CD4-positive, alpha-beta T cell treated with Interferon gamma for 1 hour (primary cell): Measurements from ENCODE around the gene RIN2.
A peak's percentile ranks its signal among the peaks of the same experiment; 100 is the strongest.
"Not testable (repeated sequence)": the region's sequence is repeated elsewhere in the genome, so short reads cannot be mapped to it uniquely, and the experiment has no call there.

ENCODE experiments used
- DNase-seq: peaks from one replicate; pipeline ENCODE4 v3.0.0-alpha.2; 2020

The RIN2 gene

GRCh38 chr20:19740512-19740911 is 17.5 kb upstream of the RIN2 start:
- DNase-seq, result no peak

- DNase-seq, result no peak
Observed at GRCh38 chr20:19741924-19742323, 16.1 kb upstream of the RIN2 start.

GRCh38 chr20:19742974-19743639 is 15.0 kb upstream of the RIN2 start:
- DNase-seq, result peak; percentile 16

DNA sequence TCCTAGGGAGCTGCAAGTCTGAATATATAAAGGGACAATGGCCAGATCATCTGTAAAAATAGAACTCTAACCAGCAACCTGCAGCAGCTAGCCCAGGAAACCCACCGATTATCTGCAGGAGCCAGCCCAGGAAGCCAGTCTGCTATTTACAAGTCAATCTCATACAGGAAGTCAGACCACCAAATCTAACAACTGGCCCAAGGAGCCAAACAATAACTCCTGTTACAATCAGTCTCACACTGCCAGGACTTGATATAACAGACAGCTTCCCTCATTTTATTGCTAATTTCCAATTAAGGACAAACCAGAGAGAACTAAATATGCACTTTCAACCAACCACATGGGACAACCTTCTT is 14.4 kb upstream of the RIN2 start:
- DNase-seq, result no peak

DNA sequence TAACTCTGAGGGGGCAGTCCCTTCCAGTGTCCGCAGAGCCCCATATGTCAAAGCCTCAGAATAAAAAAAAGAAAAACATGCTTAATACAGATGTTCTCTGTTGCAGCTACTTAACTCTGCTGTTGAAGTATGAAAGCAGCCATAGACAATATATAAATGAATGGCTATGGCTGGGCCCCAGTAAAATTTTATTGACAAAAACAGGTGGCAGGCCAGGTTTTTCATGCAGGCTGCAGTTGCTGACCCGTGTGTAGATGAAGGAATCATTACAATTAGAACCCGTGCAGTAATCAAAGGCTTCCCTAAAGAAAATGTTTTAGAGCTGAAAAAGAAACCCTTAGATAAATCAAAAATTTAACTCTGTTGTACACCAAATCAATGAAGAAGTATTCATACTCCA is 13.0 kb upstream of the RIN2 start:
- no peak for DNase-seq

GRCh38 chr20:19745584-19745983 is 12.5 kb upstream of the RIN2 start:
- DNase-seq, result no peak

DNA sequence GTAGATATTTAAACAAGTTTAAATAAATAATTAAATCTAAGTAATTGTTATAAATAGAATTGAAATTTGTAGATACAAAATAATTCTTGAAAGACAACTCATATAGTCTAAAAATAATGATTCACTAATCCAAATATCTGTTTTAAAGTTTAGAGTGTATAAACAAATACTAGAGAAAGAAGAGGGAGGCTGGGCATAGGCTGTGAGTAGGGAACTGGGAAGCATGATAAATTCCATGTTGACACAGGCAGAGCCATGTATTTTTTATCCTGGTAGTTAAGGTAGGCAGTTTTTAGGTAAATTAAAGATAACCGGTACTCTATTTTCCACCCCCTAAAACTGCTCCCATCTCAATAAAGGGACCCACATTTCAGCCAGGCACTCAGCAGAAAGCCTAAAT is 11.7 kb upstream of the RIN2 start:
- DNase-seq, result no peak

GRCh38 chr20:19747903-19748302 is 10.2 kb upstream of the RIN2 start:
- DNase-seq, result no peak

DNA sequence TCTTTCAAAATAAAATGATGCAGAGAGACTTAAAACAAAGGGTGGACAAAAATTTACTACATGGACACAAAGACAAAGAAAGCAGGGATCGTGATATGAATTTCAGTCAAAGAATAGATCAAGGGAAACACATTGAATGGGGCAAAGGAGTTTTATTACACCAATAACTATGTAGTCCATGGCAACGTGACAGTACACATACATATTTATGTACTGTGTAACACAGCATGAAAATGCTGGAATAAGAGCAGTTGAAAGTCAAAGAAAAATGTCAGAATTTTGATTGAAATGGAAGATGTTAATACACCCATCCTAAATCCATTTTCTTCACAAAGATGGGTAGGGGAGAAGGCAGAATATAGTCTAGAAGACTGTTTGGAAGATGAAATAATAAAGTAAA is 9.4 kb upstream of the RIN2 start:
- no peak for DNase-seq

DNA sequence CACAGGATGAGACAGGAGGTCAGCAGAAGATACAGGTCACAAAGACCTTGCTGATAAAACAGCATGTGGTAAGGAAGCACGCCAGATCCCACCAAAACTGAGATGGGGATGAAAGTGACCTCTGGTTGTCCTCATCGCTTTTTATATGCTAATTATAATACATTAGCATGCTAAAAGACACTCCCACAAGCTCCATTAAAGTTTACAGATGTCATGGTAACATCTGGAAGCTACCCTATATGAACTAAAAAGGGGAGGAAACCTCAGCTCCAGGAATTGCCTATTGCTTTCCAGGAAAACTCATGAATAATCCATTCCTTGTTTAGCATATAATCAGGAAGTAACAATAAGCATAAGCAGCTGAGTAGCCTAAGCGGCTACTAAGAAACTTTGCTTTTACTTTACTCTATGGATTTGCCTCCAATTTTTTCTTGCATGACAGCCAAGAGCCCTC is 8.4 kb upstream of the RIN2 start:
- no peak for DNase-seq

DNA sequence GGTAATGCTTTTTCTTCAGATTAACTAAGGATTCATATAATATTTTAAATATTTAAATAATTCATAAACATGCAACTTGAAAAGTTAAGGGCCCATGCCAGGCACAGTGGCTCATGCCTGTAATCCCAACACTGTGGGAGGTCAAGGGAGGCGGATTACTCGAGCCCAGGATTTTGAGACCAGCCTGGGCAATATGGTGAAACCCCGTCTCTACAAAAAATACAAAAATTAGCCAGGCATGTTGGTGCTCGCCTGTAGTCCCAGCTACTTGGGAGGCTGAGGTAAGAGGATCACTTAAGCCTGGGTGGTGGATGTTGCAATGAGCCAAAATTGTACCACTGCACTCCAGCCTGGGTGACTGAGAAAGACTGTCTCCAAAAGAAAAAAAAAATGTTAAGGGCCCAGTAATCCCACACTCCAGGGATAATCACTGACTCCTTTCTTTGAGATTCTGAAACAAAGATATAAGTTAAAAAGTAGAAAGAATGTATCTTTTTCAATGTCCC is 7.9 kb upstream of the RIN2 start:
- no peak for DNase-seq

DNA sequence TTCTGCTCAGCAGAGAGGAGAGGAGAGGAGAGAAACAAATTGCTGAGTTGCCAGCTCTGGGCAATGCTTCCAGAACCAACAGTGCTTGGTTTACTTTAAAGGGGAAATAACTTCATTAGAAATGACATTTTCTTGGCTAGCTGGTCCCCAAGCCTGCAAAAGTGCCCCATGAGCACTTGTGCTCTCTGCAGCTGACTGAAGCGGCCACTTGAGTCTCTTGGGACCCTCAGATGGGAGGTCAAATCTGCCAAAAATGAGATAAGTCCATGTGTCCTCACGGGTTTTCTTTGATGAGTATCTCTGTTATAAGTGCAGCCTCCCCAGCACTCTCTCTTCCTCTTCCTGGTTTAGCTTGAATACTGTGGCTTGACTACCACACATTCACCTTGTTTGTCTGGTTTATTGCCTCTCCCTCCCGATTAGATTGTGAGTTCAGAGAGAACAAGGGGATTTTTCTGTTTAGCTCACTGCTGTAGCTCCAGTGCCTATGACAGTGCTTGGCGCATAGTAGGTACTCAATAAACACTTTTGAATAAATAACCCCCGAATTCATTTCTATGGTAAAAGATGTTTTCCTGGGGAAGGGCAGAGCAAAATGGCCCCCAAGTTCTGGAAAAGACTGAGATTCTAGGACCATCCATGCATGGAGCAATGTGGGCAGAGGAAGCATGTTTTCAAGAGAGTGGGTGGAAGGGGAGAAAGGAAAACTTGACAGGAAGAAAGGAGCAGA is 7.0 kb upstream of the RIN2 start:
- no peak for DNase-seq

GRCh38 chr20:19754201-19754600 is 3.9 kb upstream of the RIN2 start:
- not testable (repeated sequence) for DNase-seq

DNA sequence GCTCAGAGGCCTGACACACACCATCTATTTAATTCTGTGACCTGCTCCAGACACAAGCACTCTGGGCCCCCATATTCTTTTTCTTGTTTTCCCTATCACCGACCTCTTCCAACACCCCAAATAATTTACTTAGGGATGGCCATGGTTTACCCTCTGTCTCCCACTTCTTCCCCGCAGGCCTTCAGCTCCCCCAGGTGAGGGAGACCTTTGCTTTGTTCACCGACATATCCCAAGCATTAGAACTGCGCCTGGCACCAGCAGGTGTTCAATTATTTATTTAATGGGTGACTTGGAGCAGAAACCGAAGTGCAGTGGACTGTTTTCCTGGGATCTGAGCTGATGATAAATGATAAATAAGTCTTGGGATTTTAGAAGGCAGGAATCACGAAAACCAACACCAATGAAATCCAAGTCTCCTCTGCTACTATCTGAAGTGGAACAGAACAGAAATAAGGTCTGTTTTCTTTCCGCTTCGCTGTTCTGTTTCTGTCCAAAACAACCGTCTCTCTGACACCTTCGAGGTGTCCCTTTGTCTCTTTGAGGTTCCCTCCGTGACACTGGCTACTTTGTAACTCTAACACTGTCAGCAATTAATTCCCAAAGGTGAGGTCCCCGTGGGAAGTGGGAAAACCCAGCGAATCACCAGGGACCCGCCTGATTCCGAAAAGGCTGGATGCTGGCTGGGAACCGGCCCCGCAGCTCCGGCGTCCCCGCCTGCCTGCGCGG is 1.1 kb upstream of the RIN2 start:
- DNase-seq, result no peak

- DNase-seq, result peak; percentile 60
Observed at GRCh38 chr20:19757487-19758132, 448 bp upstream of the RIN2 start.

GRCh38 chr20:19758501-19759331 is 658 bp downstream of the RIN2 start:
- DNase-seq, result no peak

- no peak for DNase-seq
Observed at GRCh38 chr20:19760371-19760721, 2.3 kb downstream of the RIN2 start.

- no peak for DNase-seq
Observed at GRCh38 chr20:19761326-19761725, 3.3 kb downstream of the RIN2 start.

DNA sequence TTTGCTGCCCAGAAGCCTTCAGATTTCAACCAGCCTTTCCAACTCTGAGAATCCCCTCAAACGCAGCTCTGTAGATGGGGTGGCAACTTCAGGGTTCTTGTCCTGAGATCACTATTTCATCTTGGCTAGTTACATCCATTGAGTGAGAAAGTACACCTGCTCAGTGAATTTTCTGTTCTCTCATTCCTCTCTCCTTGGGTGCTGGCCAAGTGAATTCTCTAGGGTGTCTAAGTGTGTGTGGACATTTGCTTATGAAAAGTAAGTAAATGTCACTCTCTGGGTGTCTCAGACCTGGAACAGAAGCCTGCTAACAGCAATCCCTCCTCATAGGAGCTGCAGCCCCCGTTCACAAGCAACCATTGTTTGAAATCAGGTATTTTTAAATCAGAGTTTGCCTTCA is 3.8 kb downstream of the RIN2 start:
- DNase-seq, result no peak

DNA sequence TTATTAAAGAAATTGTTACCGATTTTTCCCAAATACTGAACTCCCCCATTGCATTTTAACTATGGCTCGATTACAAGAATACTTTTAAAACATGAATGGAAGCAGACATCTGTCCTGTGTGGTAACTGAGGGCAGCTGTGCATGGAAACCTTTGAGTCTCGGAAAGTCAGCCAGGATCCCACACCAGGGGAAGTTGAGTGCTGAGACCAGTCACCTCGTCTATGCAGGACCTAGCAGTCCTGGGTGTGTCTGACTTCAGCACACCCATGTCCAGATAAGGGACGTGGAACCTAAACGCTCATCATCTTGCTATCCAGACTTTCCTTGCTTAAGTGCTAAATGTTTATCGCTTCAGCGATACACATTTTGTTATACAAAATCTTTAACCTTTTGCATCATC is 6.1 kb downstream of the RIN2 start:
- DNase-seq, result no peak

GRCh38 chr20:19765266-19765665 is 7.2 kb downstream of the RIN2 start:
- no peak for DNase-seq

- no peak for DNase-seq
Observed at GRCh38 chr20:19765913-19766312, 7.9 kb downstream of the RIN2 start.

DNA sequence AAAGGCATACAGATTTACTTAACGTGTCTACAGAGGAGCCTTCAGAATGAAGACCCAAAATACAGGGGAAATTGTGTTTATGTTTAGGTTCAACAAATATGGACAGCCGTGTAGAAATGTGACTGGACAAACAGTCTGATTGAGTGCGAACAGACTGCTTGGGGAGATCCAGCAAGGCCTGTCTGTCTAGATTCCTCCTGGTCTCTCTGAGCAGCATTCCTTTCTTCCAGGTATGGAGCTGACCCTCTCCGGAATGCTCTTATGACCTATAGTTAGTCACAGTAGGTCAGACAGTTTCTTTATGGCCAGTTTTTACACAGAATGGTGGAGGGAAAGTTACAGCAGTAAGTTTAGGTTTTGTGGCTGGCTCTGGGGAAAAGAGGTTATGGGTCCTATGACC is 9.0 kb downstream of the RIN2 start:
- no peak for DNase-seq
